ENCODE data around the gene C1orf53. TPM values are rescaled to one million over a fixed set of nuclear protein-coding genes. Genes with fewer than 3 reads are reported as not detected.

The C1orf53 gene
- total and polyA plus RNA-seq, 8 donors: 0.60 to 6.7 (median 2.6) TPM

GRCh38 chr1:197920414-197921117 is 18.1 kb downstream of the C1orf53 start:
- Histone ChIP-seq H3K4me3 (peak overlapping the region in 1 of 4 donors; percentile 6), H3K27ac (no peak overlapping the region), H3K9me3 (no peaks in the 10 kb centered on the region), H3K36me3 (no peaks in the 10 kb centered on the region), H3K4me1 (peaks cover 0 to 17% (median 7%) of the 10 kb centered on the region in 3 donors), H3K27me3 (peaks cover 2 to 36% (median 23%) of the 10 kb centered on the region in 4 donors)
- FAIRE-seq (no peak), DNase-seq (no peak), ATAC-seq (peak in 3 of 4 donors; percentile 3 to 35 (median 8))
- intact Hi-C loops (cut with DNase I): no loop called here
- no peak for TF ChIP-seq CTCF (IDR thresholded peaks at IDR 0.05)
- WGBS, 2 donors: 15 to 18% methylated on average over 19 of the region's 19 CpGs

GRCh38 chr1:197921235-197922069 is 19.0 kb downstream of the C1orf53 start:
- DNase-seq (peak in 1 of 6 donors; percentile 64), ATAC-seq (no peak), FAIRE-seq (no peak)
- no peaks in the 10 kb centered on the region for H3K36me3 ChIP-seq
- H3K27ac ChIP-seq: no peak overlapping the region
- H3K27me3 ChIP-seq: peaks cover 0 to 28% (median 18%) of the 10 kb centered on the region in 4 donors
- H3K9me3 ChIP-seq: no peaks in the 10 kb centered on the region
- no peak for TF ChIP-seq CTCF (IDR thresholded peaks at IDR 0.05)
- no peak overlapping the region for H3K4me3 ChIP-seq
- peaks cover 0 to 8% (median 0%) of the 10 kb centered on the region in 3 donors for H3K4me1 ChIP-seq
- 51 to 55% methylated on average over 33 of the region's 33 CpGs for WGBS, 2 donors
- intact Hi-C loops (cut with DNase I): no loop called here

- 85 to 87% methylated on average over 2 of the region's 2 CpGs for WGBS, 2 donors
- intact Hi-C loops (cut with DNase I): no loop called here
- Histone ChIP-seq H3K4me3 (no peak overlapping the region), H3K27me3 (peaks cover 0 to 23% (median 15%) of the 10 kb centered on the region in 4 donors), H3K4me1 (peaks cover 0 to 8% (median 0%) of the 10 kb centered on the region in 3 donors), H3K36me3 (no peaks in the 10 kb centered on the region), H3K9me3 (no peaks in the 10 kb centered on the region), H3K27ac (no peak overlapping the region)
- FAIRE-seq: no peak
- TF ChIP-seq CTCF (IDR thresholded peaks at IDR 0.05): no peak
- DNase-seq: no peak
- no peak for ATAC-seq
These were observed 19.6 kb downstream of the C1orf53 start for GRCh38 chr1:197922070-197922390.

GRCh38 chr1:197923038-197923437 is 20.6 kb downstream of the C1orf53 start:
- intact Hi-C loops (cut with DNase I): no loop called here
- ATAC-seq (no peak), DNase-seq (no peak), FAIRE-seq (no peak)
- Histone ChIP-seq H3K4me1 (peaks cover 0 to 8% (median 1%) of the 10 kb centered on the region in 3 donors), H3K27me3 (peaks cover 0 to 16% (median 12%) of the 10 kb centered on the region in 4 donors), H3K4me3 (no peak overlapping the region), H3K36me3 (no peaks in the 10 kb centered on the region), H3K27ac (no peak overlapping the region), H3K9me3 (no peaks in the 10 kb centered on the region)
- no peak for TF ChIP-seq CTCF (IDR thresholded peaks at IDR 0.05)
- WGBS, 2 donors: 74 to 85% methylated on average over 12 of the region's 12 CpGs

All from pancreas (tissue), 10 donors.